RWPE2 (cell line): ENCODE data around the gene ACTL6B.

Source experiments
- ATAC-seq: fragments of 200-7000 bp; cut with Tn5 transposase; 3 replicates; pipeline ENCODE4 v1.9.1; 2021; ENCODE audit warnings: low read depth
- DNase-seq: peaks from one replicate; pipeline ENCODE4 v3.0.0-alpha.2; 2020; ENCODE audit warnings: low spot score
- H3K27ac ChIP-seq: fragments of 450-650 bp; 2 replicates; pipeline ENCODE4 v1.5.1; 2017; ENCODE audit warnings: mild to moderate bottlenecking; ENCODE audit not compliant: poor library complexity, severe bottlenecking
- H3K27me3 ChIP-seq: fragments of 250-450 bp; sonication (Bioruptor Pico); 2 replicates; pipeline ENCODE4 v1.5.1; 2021; ENCODE audit warnings: mild to moderate bottlenecking, moderate library complexity; ENCODE audit not compliant: insufficient read depth, poor library complexity, severe bottlenecking
- H3K36me3 ChIP-seq: fragments of 250-450 bp; sonication (Bioruptor Pico); 2 replicates; pipeline ENCODE4 v1.5.1; 2020; ENCODE audit warnings: low read depth, mild to moderate bottlenecking, moderate library complexity
- H3K4me1 ChIP-seq: fragments of 250-450 bp; sonication (Bioruptor Pico); 2 replicates; pipeline ENCODE4 v1.5.1; 2021; ENCODE audit warnings: mild to moderate bottlenecking, moderate library complexity; ENCODE audit not compliant: insufficient read depth, poor library complexity, severe bottlenecking
- H3K4me3 ChIP-seq: fragments of 250-450 bp; sonication (Bioruptor Pico); 2 replicates; pipeline ENCODE4 v1.5.1; 2021; ENCODE audit warnings: mild to moderate bottlenecking, moderate library complexity; ENCODE audit not compliant: severe bottlenecking
- H3K9me3 ChIP-seq: fragments of 250-450 bp; sonication (Bioruptor Pico); 2 replicates; pipeline ENCODE4 v1.5.1; 2021; ENCODE audit warnings: mild to moderate bottlenecking, moderate library complexity; ENCODE audit not compliant: severe bottlenecking
- TF ChIP-seq, protein P1 (sequence below): fragments of 450-650 bp; IDR thresholded peaks from one replicate; pipeline ENCODE4 v1.5.1; 2017; ENCODE audit warnings: mild to moderate bottlenecking, moderate library complexity; ENCODE audit not compliant: poor library complexity, severe bottlenecking

Gene ACTL6B

GRCh38 chr7:100686822-100687211 lies 30.6 kb upstream of the ACTL6B start:
- Histone ChIP-seq H3K36me3 (peaks cover 81% of the 10 kb centered on the region), H3K4me3 (no peak overlapping the region), H3K9me3 (no peaks in the 10 kb centered on the region), H3K27me3 (no peaks in the 10 kb centered on the region), H3K27ac (no peak overlapping the region), H3K4me1 (peaks cover under 1% of the 10 kb centered on the region)
- ATAC-seq (no peak), DNase-seq (no peak)
- TF ChIP-seq, protein P1, sequence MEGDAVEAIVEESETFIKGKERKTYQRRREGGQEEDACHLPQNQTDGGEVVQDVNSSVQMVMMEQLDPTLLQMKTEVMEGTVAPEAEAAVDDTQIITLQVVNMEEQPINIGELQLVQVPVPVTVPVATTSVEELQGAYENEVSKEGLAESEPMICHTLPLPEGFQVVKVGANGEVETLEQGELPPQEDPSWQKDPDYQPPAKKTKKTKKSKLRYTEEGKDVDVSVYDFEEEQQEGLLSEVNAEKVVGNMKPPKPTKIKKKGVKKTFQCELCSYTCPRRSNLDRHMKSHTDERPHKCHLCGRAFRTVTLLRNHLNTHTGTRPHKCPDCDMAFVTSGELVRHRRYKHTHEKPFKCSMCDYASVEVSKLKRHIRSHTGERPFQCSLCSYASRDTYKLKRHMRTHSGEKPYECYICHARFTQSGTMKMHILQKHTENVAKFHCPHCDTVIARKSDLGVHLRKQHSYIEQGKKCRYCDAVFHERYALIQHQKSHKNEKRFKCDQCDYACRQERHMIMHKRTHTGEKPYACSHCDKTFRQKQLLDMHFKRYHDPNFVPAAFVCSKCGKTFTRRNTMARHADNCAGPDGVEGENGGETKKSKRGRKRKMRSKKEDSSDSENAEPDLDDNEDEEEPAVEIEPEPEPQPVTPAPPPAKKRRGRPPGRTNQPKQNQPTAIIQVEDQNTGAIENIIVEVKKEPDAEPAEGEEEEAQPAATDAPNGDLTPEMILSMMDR: no peak

- DNase-seq: no peak
- Histone ChIP-seq H3K27ac (no peak overlapping the region), H3K4me3 (no peak overlapping the region), H3K4me1 (no peaks in the 10 kb centered on the region), H3K27me3 (no peaks in the 10 kb centered on the region), H3K9me3 (no peaks in the 10 kb centered on the region), H3K36me3 (peaks cover 85% of the 10 kb centered on the region)
- TF ChIP-seq, protein P1: no peak
- no peak for ATAC-seq
Measured at GRCh38 chr7:100686201-100686821, 30.1 kb upstream of the ACTL6B start.

- H3K36me3 ChIP-seq: peaks cover 88% of the 10 kb centered on the region
Measured at GRCh38 chr7:100685631-100686145, 29.4 kb upstream of the ACTL6B start.

DNA sequence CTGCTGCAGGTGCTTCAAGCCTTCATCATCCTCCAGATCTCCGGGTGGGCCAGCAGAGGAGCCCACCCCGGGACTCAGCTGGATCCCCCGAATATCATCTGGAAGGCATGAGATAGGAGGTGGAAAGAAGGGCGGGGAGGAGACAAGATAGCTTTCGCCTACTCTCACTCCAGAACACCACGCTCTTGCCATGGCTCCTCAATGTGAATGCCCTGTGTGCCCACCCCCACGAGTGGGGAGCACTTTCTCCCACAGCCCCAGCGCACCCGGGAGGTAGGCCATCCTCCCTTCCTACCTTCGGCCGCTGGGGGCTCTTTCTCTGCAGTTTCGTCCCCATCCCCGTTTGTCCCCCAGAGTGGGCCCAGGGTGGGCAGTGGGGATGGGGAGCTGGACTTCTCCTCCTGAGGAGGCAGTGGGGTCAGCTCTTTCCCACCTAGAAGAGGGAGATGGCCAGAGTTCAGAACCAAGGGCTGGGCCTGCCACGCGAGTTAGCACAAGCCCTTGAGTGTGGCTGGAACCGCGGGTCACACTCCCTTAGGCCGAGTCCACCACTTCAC lies 28.9 kb upstream of the ACTL6B start:
- ATAC-seq: no peak
- no peak overlapping the region for H3K4me3 ChIP-seq
- no peak overlapping the region for H3K27ac ChIP-seq
- H3K36me3 ChIP-seq: peaks cover 91% of the 10 kb centered on the region
- no peaks in the 10 kb centered on the region for H3K4me1 ChIP-seq
- no peaks in the 10 kb centered on the region for H3K27me3 ChIP-seq
- H3K9me3 ChIP-seq: no peaks in the 10 kb centered on the region
- TF ChIP-seq, protein P1: no peak
- DNase-seq: no peak

More at GRCh38 chr7:100685631-100686145, 29.4 kb upstream of the ACTL6B start:
- Histone ChIP-seq H3K27me3 (no peaks in the 10 kb centered on the region), H3K9me3 (no peaks in the 10 kb centered on the region), H3K4me1 (no peaks in the 10 kb centered on the region), H3K4me3 (no peak overlapping the region), H3K27ac (no peak overlapping the region)
- ATAC-seq: no peak
- TF ChIP-seq, protein P1: no peak
- DNase-seq: no peak

DNA sequence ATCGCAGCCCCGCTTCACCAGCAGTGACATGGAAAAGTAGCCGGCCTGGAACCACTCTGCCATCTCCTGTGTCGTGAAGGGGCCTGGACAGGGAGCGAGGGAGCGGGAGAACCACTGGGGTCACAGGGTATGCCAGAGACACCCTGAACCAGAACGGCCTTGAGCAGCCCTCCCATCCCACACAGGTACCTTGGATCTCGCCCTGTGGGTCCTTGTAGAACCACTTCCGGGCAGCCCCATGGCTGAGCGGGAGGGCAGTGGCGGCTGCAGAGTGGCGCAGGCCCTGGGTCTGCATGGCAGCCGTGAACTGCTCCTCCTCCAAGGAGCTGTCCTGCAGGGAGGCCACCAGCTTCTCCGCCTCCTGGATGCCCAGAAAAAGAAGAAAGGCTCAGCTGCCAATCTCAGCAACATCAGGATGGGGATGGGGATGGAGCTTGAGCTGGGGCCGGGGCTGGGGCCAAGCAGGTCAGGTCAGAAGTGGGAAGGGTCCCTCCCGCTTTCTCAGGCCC lies 28.3 kb upstream of the ACTL6B start:
- peaks cover 88% of the 10 kb centered on the region for H3K36me3 ChIP-seq

More for the DNA sequence above, 28.3 kb upstream of the ACTL6B start:
- TF ChIP-seq, protein P1: no peak
- Histone ChIP-seq H3K27me3 (no peaks in the 10 kb centered on the region), H3K27ac (no peak overlapping the region), H3K4me3 (no peak overlapping the region), H3K9me3 (no peaks in the 10 kb centered on the region), H3K4me1 (no peaks in the 10 kb centered on the region)
- DNase-seq (no peak), ATAC-seq (no peak)
